Cardiac muscle cell (in vitro differentiated cells and primary cell): Measurements from ENCODE around the gene BTF3L4. TPM values are rescaled to one million over a fixed set of nuclear protein-coding genes. Genes with fewer than 3 reads are reported as not detected.
"Not testable (repeated sequence)": the region's sequence is repeated elsewhere in the genome, so short reads cannot be mapped to it uniquely, and the experiment has no call there.

Experiments used
- DNase-seq, 2 donors: peaks; one replicate each; pipeline versions ENCODE4 v3.0.0 to v3.0.0-alpha.2; 2010 to 2017; ENCODE audit warnings: low read depth in 1 of 2, low spot score in 1 of 2
- H3K27ac ChIP-seq: fragments of 200-600 bp; sonication (generic); 2 replicates; pipeline ENCODE4 v1.5.1; 2016
- H3K27me3 ChIP-seq: fragments of 200-600 bp; sonication (generic); 2 replicates; pipeline ENCODE4 v1.6.0; 2016; ENCODE audit warnings: control low read depth
- H3K36me3 ChIP-seq: fragments of 200-600 bp; sonication (generic); 2 replicates; pipeline ENCODE4 v1.5.1; 2016; ENCODE audit warnings: control low read depth
- H3K4me1 ChIP-seq: fragments of 200-600 bp; sonication (generic); 2 replicates; pipeline ENCODE4 v1.8.1; 2017; ENCODE audit warnings: low read depth, mild to moderate bottlenecking, mixed run types
- H3K4me3 ChIP-seq: fragments of 200-600 bp; sonication (generic); 2 replicates; pipeline ENCODE4 v1.5.1; 2016; ENCODE audit warnings: mild to moderate bottlenecking
- H3K9me3 ChIP-seq: fragments of 200-600 bp; sonication (generic); 2 replicates; pipeline ENCODE4 v1.5.1; 2017; ENCODE audit warnings: low read depth, mild to moderate bottlenecking, control low read depth
- CTCF ChIP-seq: IDR thresholded peaks from 2 replicates; pipeline ENCODE4 v1.5.1; 2012; ENCODE audit warnings: low read depth, mild to moderate bottlenecking, low read length
- polyA plus RNA-seq: library from polyadenylated mRNA; unstranded; fragments of >200 nt; fragmentation: Nextera tagmentation; extraction: Ambion mirVana; gene quantifications from 2 replicates; pipeline ENCODE4 v1.2.1, GENCODE V29; 2016
- total RNA-seq: library from RNA; depleted of rRNA; stranded (reverse); fragments of >200 nt; gene quantifications from 2 replicates; pipeline ENCODE4 v1.2.3, GENCODE V29; 2016

Gene BTF3L4
- total and polyA plus RNA-seq, 2 experiments from 2014 or later: 51.1 to 108 TPM

- Histone ChIP-seq H3K4me3 (no peak overlapping the region), H3K4me1 (peaks cover 13% of the 10 kb centered on the region), H3K27ac (no peak overlapping the region), H3K36me3 (peaks cover 17% of the 10 kb centered on the region), H3K27me3 (no peaks in the 10 kb centered on the region), H3K9me3 (no peaks in the 10 kb centered on the region)
- DNase-seq: no peak
- TF ChIP-seq CTCF: no peak
Observed at GRCh38 chr1:52028328-52028727, 27.8 kb upstream of the BTF3L4 start.

GRCh38 chr1:52028839-52029238 lies 27.3 kb upstream of the BTF3L4 start:
- not testable (repeated sequence) for H3K27ac ChIP-seq, H3K4me3 ChIP-seq, H3K9me3 ChIP-seq, DNase-seq, H3K27me3 ChIP-seq
- Histone ChIP-seq H3K36me3 (peaks cover 13% of the 10 kb centered on the region), H3K4me1 (peaks cover 13% of the 10 kb centered on the region)

- DNase-seq: no peak
- Histone ChIP-seq H3K27me3 (no peaks in the 10 kb centered on the region), H3K4me1 (peaks cover 13% of the 10 kb centered on the region), H3K27ac (no peak overlapping the region), H3K9me3 (no peaks in the 10 kb centered on the region), H3K36me3 (peaks cover 3% of the 10 kb centered on the region), H3K4me3 (peak overlapping the region; percentile 81)
- no peak for TF ChIP-seq CTCF
Observed at GRCh38 chr1:52032124-52032784, 23.8 kb upstream of the BTF3L4 start.

GRCh38 chr1:52032785-52033131 lies 23.3 kb upstream of the BTF3L4 start:
- no peaks in the 10 kb centered on the region for H3K27me3 ChIP-seq
- DNase-seq: peak; percentile 9 to 74
- TF ChIP-seq CTCF: no peak
- H3K36me3 ChIP-seq: no peaks in the 10 kb centered on the region
- H3K9me3 ChIP-seq: no peaks in the 10 kb centered on the region
- peak overlapping the region; percentile 79 for H3K27ac ChIP-seq
- peaks cover 13% of the 10 kb centered on the region for H3K4me1 ChIP-seq
- peak overlapping the region; percentile 81 for H3K4me3 ChIP-seq

GRCh38 chr1:52033190-52034049 lies 22.7 kb upstream of the BTF3L4 start, which contains the start of gene KTI12:
KTI12 (minus strand) TSS chr1:52033810; CDS start chr1:52033761, 49 bp downstream.
- TF ChIP-seq CTCF: no peak
- Histone ChIP-seq H3K4me1 (peaks cover 13% of the 10 kb centered on the region), H3K9me3 (no peaks in the 10 kb centered on the region), H3K4me3 (peak within 1 kb of the TSS; percentile 81), H3K27ac (peak within 1 kb of the TSS; percentile 79), H3K36me3 (no peaks in the 10 kb centered on the region), H3K27me3 (no peaks in the 10 kb centered on the region)
- DNase-seq: peak; percentile 91 to 95

GRCh38 chr1:52034050-52034384 lies 22.1 kb upstream of the BTF3L4 start:
- H3K27me3 ChIP-seq: no peaks in the 10 kb centered on the region
- peak overlapping the region; percentile 81 for H3K4me3 ChIP-seq
- no peaks in the 10 kb centered on the region for H3K9me3 ChIP-seq
- H3K27ac ChIP-seq: peak overlapping the region; percentile 79
- H3K36me3 ChIP-seq: no peaks in the 10 kb centered on the region
- no peak for TF ChIP-seq CTCF
- H3K4me1 ChIP-seq: peaks cover 13% of the 10 kb centered on the region
- no peak for DNase-seq
